ENCODE data around the gene DMD.

DNA sequence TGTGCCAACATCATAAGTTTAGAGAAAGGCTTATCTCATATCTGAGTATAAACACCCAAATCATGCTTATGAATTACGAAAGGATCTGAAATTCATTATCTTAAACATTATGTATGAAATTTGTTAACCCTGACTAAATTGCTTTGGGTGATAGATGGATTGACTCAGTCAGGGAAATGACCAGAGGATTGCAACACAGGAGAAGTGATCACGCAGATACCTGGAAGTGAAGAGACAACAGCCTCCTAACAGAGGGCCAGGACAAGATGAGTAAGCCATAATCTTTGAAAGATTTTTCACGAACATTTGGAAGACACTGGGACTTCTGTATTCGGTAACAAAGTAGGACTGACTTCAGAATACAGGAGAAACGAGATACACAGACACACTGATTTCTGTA lies 363.4 kb downstream of the DMD start:
- TF ChIP-seq, protein P1, sequence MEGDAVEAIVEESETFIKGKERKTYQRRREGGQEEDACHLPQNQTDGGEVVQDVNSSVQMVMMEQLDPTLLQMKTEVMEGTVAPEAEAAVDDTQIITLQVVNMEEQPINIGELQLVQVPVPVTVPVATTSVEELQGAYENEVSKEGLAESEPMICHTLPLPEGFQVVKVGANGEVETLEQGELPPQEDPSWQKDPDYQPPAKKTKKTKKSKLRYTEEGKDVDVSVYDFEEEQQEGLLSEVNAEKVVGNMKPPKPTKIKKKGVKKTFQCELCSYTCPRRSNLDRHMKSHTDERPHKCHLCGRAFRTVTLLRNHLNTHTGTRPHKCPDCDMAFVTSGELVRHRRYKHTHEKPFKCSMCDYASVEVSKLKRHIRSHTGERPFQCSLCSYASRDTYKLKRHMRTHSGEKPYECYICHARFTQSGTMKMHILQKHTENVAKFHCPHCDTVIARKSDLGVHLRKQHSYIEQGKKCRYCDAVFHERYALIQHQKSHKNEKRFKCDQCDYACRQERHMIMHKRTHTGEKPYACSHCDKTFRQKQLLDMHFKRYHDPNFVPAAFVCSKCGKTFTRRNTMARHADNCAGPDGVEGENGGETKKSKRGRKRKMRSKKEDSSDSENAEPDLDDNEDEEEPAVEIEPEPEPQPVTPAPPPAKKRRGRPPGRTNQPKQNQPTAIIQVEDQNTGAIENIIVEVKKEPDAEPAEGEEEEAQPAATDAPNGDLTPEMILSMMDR (IDR thresholded peaks at IDR 0.05; ENCODE audit: low read length): no peak
- no peak for TF ChIP-seq EZH2phosphoT487 (IDR thresholded peaks at IDR 0.05; ENCODE audit: low read length)
- no peak for TF ChIP-seq EZH2 (optimal IDR thresholded peaks at IDR 0.05; ENCODE audit: low read depth, low read length)

Measured in MM.1S (cell line).